A673 (cell line): ENCODE data around the gene C4orf50. TPM values are rescaled to one million over a fixed set of nuclear protein-coding genes. Genes with fewer than 3 reads are reported as not detected.

Experiments
- BruUV-seq: library from RNA; stranded (reverse); fragments of 400-500 nt; replicated peaks from 2 replicates; lab custom pipeline; 2021; lab: Mats Ljungman, UMichigan
- CTCF ChIA-PET: fragments of 300-600 bp; sonication (Branson Sonifier 250); formaldehyde crosslinking; loops from one replicate; lab custom pipeline; 2022; ENCODE audit warnings: antibody characterized with exemption; lab: Charles Lee
- POLR2A ChIA-PET: fragments of 300-600 bp; sonication (Branson Sonifier 250); formaldehyde crosslinking; loops from one replicate; lab custom pipeline; 2022; ENCODE audit warnings: antibody characterized with exemption; ENCODE audit not compliant: low non-redundant PET; lab: Charles Lee
- DNase-seq: peaks from one replicate; pipeline ENCODE4 v3.0.0-alpha.2; 2015; ENCODE audit warnings: low spot score
- H3K27ac ChIP-seq: fragments of 200-600 bp; sonication (generic); 2 replicates; pipeline ENCODE4 v1.5.1; 2016; ENCODE audit warnings: mixed run types, low read depth, mild to moderate bottlenecking, mixed read lengths, antibody characterized with exemption, low read length; ENCODE audit not compliant: poor library complexity, severe bottlenecking
- H3K27me3 ChIP-seq: fragments of 200-600 bp; sonication (generic); replicated peaks from 2 replicates; pipeline ENCODE4 v1.6.1; 2017; ENCODE audit warnings: mixed run types, low read depth, mild to moderate bottlenecking, mixed read lengths, antibody characterized with exemption, low read length; ENCODE audit not compliant: insufficient read depth, poor library complexity
- H3K36me3 ChIP-seq: fragments of 200-600 bp; sonication (generic); 2 replicates; pipeline ENCODE4 v1.6.1; 2016; ENCODE audit warnings: mixed run types, mild to moderate bottlenecking, mixed read lengths, antibody characterized with exemption, low read length; ENCODE audit not compliant: insufficient read depth, poor library complexity, severe bottlenecking
- H3K4me1 ChIP-seq: fragments of 200-600 bp; sonication (generic); 2 replicates; pipeline ENCODE4 v1.6.1; 2017; ENCODE audit warnings: mixed run types, mild to moderate bottlenecking, mixed read lengths, antibody characterized with exemption, low read length; ENCODE audit not compliant: insufficient read depth, poor library complexity, severe bottlenecking
- H3K4me3 ChIP-seq: fragments of 200-600 bp; sonication (generic); 2 replicates; pipeline ENCODE4 v1.5.1; 2016; ENCODE audit warnings: low read depth, mixed run types, mild to moderate bottlenecking, mixed read lengths, low read length; ENCODE audit not compliant: poor library complexity, severe bottlenecking
- H3K9me3 ChIP-seq: fragments of 200-600 bp; sonication (generic); 2 replicates; pipeline ENCODE4 v1.6.1; 2016; ENCODE audit warnings: mixed run types, low read depth, mild to moderate bottlenecking, mixed read lengths, antibody characterized with exemption, low read length; ENCODE audit not compliant: poor library complexity, severe bottlenecking
- CTCF ChIP-seq: fragments of 300-800, 200-600 bp; sonication (generic); conservative IDR thresholded peaks from 2 replicates; pipeline ENCODE4 v1.5.1; 2017; ENCODE audit warnings: low read depth, mild to moderate bottlenecking, antibody characterized with exemption, low read length, moderate library complexity, mixed read lengths
- EZH2 ChIP-seq: fragments of 200-600 bp; sonication (generic); IDR thresholded peaks from 2 replicates; pipeline ENCODE4 v1.6.1; 2017; ENCODE audit warnings: borderline replicate concordance, low read depth, mild to moderate bottlenecking, mixed read lengths, antibody characterized with exemption, low read length; ENCODE audit not compliant: poor library complexity, severe bottlenecking
- intact Hi-C: fragments of 100-400 bp; cut with micrococcal nuclease; formaldehyde crosslinking; loops from one replicate; pipeline ENCODE4 v1.10.0; 2022; ENCODE audit not compliant: unreplicated experiment
- total RNA-seq: library from RNA; stranded (reverse); gene quantifications from 2 replicates; pipeline ENCODE4 v1.2.3, GENCODE V29; 2021

C4orf50 gene
- total RNA-seq, 1 experiment from 2014 or later, result not detected

- POLR2A ChIA-PET, result no interaction called here
- Histone ChIP-seq H3K4me1 (no peaks in the 10 kb centered on the region), H3K27me3 (peaks cover 4% of the 10 kb centered on the region), H3K9me3 (no peaks in the 10 kb centered on the region), H3K36me3 (no peaks in the 10 kb centered on the region), H3K27ac (no peak overlapping the region), H3K4me3 (no peak overlapping the region)
- CTCF ChIA-PET, result no interaction called here
- no peak for DNase-seq
- intact Hi-C loops, result no loop called here
- no TSS peak for BruUV-seq
- TF ChIP-seq EZH2 (no peak), CTCF (no peak)
Observed at GRCh38 chr4:6030679-6031078, 12.4 kb upstream of the C4orf50 start.

GRCh38 chr4:6029254-6029653 lies 11.0 kb upstream of the C4orf50 start:
- no TSS peak for BruUV-seq
- H3K36me3 ChIP-seq, result no peaks in the 10 kb centered on the region
- DNase-seq, result no peak
- H3K9me3 ChIP-seq, result no peaks in the 10 kb centered on the region
- H3K27me3 ChIP-seq, result peaks cover 4% of the 10 kb centered on the region
- POLR2A ChIA-PET, result no interaction called here
- H3K27ac ChIP-seq, result no peak overlapping the region
- TF ChIP-seq CTCF, result no peak
- TF ChIP-seq EZH2, result no peak
- H3K4me3 ChIP-seq, result no peak overlapping the region
- intact Hi-C loops, result no loop called here
- CTCF ChIA-PET, result no interaction called here
- H3K4me1 ChIP-seq, result no peaks in the 10 kb centered on the region

- no peaks in the 10 kb centered on the region for H3K9me3 ChIP-seq
- no peak overlapping the region for H3K27ac ChIP-seq
- intact Hi-C loops, result no loop called here
- no TSS peak for BruUV-seq
- H3K4me1 ChIP-seq, result no peaks in the 10 kb centered on the region
- H3K36me3 ChIP-seq, result no peaks in the 10 kb centered on the region
- H3K27me3 ChIP-seq, result peaks cover 4% of the 10 kb centered on the region
- ChIA-PET POLR2A (no interaction called here), CTCF (no interaction called here)
- H3K4me3 ChIP-seq, result no peak overlapping the region
- TF ChIP-seq CTCF (no peak), EZH2 (no peak)
- DNase-seq, result no peak
Observed at GRCh38 chr4:6028168-6028567, 9.9 kb upstream of the C4orf50 start.
